IMR-90 (cell line): ENCODE measurements around the gene MPPED2. TPM values are rescaled to one million over a fixed set of nuclear protein-coding genes. Genes with fewer than 3 reads are reported as not detected.

Experiments used
- ATAC-seq: fragments of 200-7000 bp; cut with Tn5 transposase; 2 replicates; pipeline ENCODE4 v1.9.1; 2020; ENCODE audit warnings: low read depth, mild to moderate bottlenecking, moderate library complexity
- BruUV-seq: library from RNA; stranded (reverse); fragments of 400-500 nt; replicated peaks from 2 replicates; lab custom pipeline; 2021; lab: Mats Ljungman, UMichigan
- CTCF ChIA-PET: fragments of 300-600 bp; formaldehyde crosslinking; extraction: SDS; loops from one replicate; lab custom pipeline; 2021; ENCODE audit warnings: antibody characterized with exemption; lab: Yijun Ruan, JAX
- POLR2A ChIA-PET: fragments of 300-600 bp; sonication (Branson Sonifier 250); formaldehyde crosslinking; loops from one replicate; lab custom pipeline; 2022; ENCODE audit warnings: antibody characterized with exemption; ENCODE audit not compliant: unreplicated experiment; lab: Charles Lee
- DNase-seq: peaks from one replicate; pipeline ENCODE4 v3.0.0; 2013
- H2AFZ ChIP-seq: replicated peaks from 2 replicates; pipeline ENCODE3; 2013; ENCODE audit warnings: low read length, mild to moderate bottlenecking; ENCODE audit not compliant: poor library complexity
- H2AK5ac ChIP-seq: 2 replicates; pipeline ENCODE4 v1.6.1; 2013; ENCODE audit warnings: low read depth, low read length, inconsistent platforms
- H2AK9ac ChIP-seq: replicated peaks from 2 replicates; pipeline ENCODE3; 2013; ENCODE audit warnings: mild to moderate bottlenecking, low read depth, low read length, moderate library complexity; ENCODE audit not compliant: poor library complexity
- H2BK120ac ChIP-seq: 2 replicates; pipeline ENCODE4 v1.6.1; 2013; ENCODE audit warnings: low read depth, low read length, inconsistent platforms
- H2BK15ac ChIP-seq: 3 replicates; pipeline ENCODE4 v1.6.1; 2013; ENCODE audit warnings: low read depth, low read length, inconsistent platforms
- H2BK20ac ChIP-seq: 2 replicates; pipeline ENCODE4 v1.6.1; 2013; ENCODE audit warnings: low read depth, mild to moderate bottlenecking, inconsistent platforms, low read length, moderate library complexity
- H2BK5ac ChIP-seq: 2 replicates; pipeline ENCODE4 v1.6.1; 2013; ENCODE audit warnings: mild to moderate bottlenecking, low read depth, low read length, inconsistent platforms; ENCODE audit not compliant: poor library complexity, severe bottlenecking
- H3K14ac ChIP-seq: replicated peaks from 2 replicates; pipeline ENCODE4 v1.6.1; 2013; ENCODE audit warnings: low read depth, low read length, inconsistent platforms
- H3K18ac ChIP-seq: 2 replicates; pipeline ENCODE4 v1.6.1; 2013; ENCODE audit warnings: low read depth, low read length, control low read depth
- H3K23ac ChIP-seq: 2 replicates; pipeline ENCODE4 v1.6.1; 2013; ENCODE audit warnings: low read depth, low read length, inconsistent platforms
- H3K27ac ChIP-seq: 2 replicates; pipeline ENCODE4 v1.5.1; 2013; ENCODE audit warnings: mild to moderate bottlenecking, control low read depth, low read length; ENCODE audit not compliant: insufficient read depth
- H3K27me3 ChIP-seq: 2 replicates; pipeline ENCODE4 v1.6.1; 2013; ENCODE audit warnings: low read length; ENCODE audit not compliant: control insufficient read depth, insufficient read depth
- H3K36me3 ChIP-seq: 2 replicates; pipeline ENCODE4 v1.6.1; 2013; ENCODE audit warnings: low read length, mixed read lengths; ENCODE audit not compliant: control insufficient read depth, insufficient read depth
- H3K4ac ChIP-seq: 2 replicates; pipeline ENCODE4 v1.6.1; 2013; ENCODE audit warnings: low read depth, low read length, inconsistent platforms
- H3K4me1 ChIP-seq: 2 replicates; pipeline ENCODE4 v1.6.1; 2013; ENCODE audit warnings: low read length, mixed read lengths; ENCODE audit not compliant: control insufficient read depth, insufficient read depth
- H3K4me2 ChIP-seq: 2 replicates; pipeline ENCODE4 v1.6.1; 2013; ENCODE audit warnings: low read depth, mild to moderate bottlenecking, control low read depth, low read length, moderate library complexity
- H3K4me3 ChIP-seq: 2 replicates; pipeline ENCODE4 v1.5.1; 2013; ENCODE audit warnings: low read depth, mild to moderate bottlenecking, control low read depth, low read length, moderate library complexity; ENCODE audit not compliant: insufficient read depth
- H3K56ac ChIP-seq: 2 replicates; pipeline ENCODE4 v1.6.1; 2013; ENCODE audit warnings: low read length, inconsistent platforms; ENCODE audit not compliant: insufficient read depth; ENCODE audit errors: extremely low read depth
- H3K79me1 ChIP-seq, 2 experiments: 2 replicates each; pipeline ENCODE4 v1.6.1; 2013; ENCODE audit warnings: low read length in 2 of 2, inconsistent platforms in 1 of 2, low read depth in 1 of 2
- H3K9ac ChIP-seq: 2 replicates; pipeline ENCODE4 v1.6.1; 2013; ENCODE audit warnings: low read depth, low read length, control low read depth
- H3K9me1 ChIP-seq: 2 replicates; pipeline ENCODE4 v1.6.1; 2013; ENCODE audit warnings: low read length, inconsistent platforms; ENCODE audit not compliant: insufficient read depth
- H3K9me3 ChIP-seq: 2 replicates; pipeline ENCODE4 v1.6.1; 2013; ENCODE audit warnings: low read length; ENCODE audit not compliant: control insufficient read depth, insufficient read depth
- H4K20me1 ChIP-seq: 2 replicates; pipeline ENCODE4 v1.6.1; 2013; ENCODE audit warnings: low read length, inconsistent platforms; ENCODE audit not compliant: insufficient read depth
- H4K5ac ChIP-seq: 2 replicates; pipeline ENCODE4 v1.6.1; 2013; ENCODE audit warnings: mild to moderate bottlenecking, low read depth, low read length, control low read depth
- H4K8ac ChIP-seq, 2 experiments: 2 replicates each; pipeline ENCODE4 v1.6.1; 2013; ENCODE audit warnings: low read depth in 2 of 2, low read length in 2 of 2, control low read depth in 1 of 2, inconsistent platforms in 1 of 2
- H4K91ac ChIP-seq: 2 replicates; pipeline ENCODE4 v1.6.1; 2013; ENCODE audit warnings: low read depth, low read length, inconsistent platforms; ENCODE audit not compliant: insufficient read depth
- BHLHE40 ChIP-seq: fragments of 150-350 bp; IDR thresholded peaks from 2 replicates; pipeline ENCODE4 v1.6.1; 2016; ENCODE audit warnings: mild to moderate bottlenecking, low read depth, low read length
- CEBPB ChIP-seq: IDR thresholded peaks from 2 replicates; pipeline ENCODE4 v1.6.1; 2012; ENCODE audit warnings: low read depth, low read length, improper control_type of control experiment
- CHD1 ChIP-seq: IDR thresholded peaks from 2 replicates; pipeline ENCODE4 v1.6.1; 2012; ENCODE audit warnings: low read depth, low read length, improper control_type of control experiment
- FOS ChIP-seq: fragments of 150-350 bp; IDR thresholded peaks from 2 replicates; pipeline ENCODE4 v1.6.1; 2016; ENCODE audit warnings: low read depth, low read length
- MAFK ChIP-seq: IDR thresholded peaks from 2 replicates; pipeline ENCODE4 v1.6.1; 2012; ENCODE audit warnings: low read depth, low read length, improper control_type of control experiment
- MAZ ChIP-seq: IDR thresholded peaks from 2 replicates; pipeline ENCODE4 v1.6.1; 2012; ENCODE audit warnings: low read depth, mild to moderate bottlenecking, low read length, improper control_type of control experiment, moderate library complexity, borderline replicate concordance
- MXI1 ChIP-seq: IDR thresholded peaks from 2 replicates; pipeline ENCODE4 v1.6.1; 2012; ENCODE audit warnings: low read depth, mild to moderate bottlenecking, low read length, moderate library complexity, borderline replicate concordance
- NFE2L2 ChIP-seq: fragments of 150-350 bp; IDR thresholded peaks from 2 replicates; pipeline ENCODE4 v1.6.1; 2016; ENCODE audit warnings: low read depth, mild to moderate bottlenecking, low read length
- POLR2A ChIP-seq: IDR thresholded peaks from 2 replicates; pipeline ENCODE4 v1.6.1; 2012; ENCODE audit warnings: mild to moderate bottlenecking, low read depth, low read length
- RAD21 ChIP-seq: IDR thresholded peaks from 2 replicates; pipeline ENCODE4 v1.6.1; 2012; ENCODE audit warnings: low read length, improper control_type of control experiment
- RCOR1 ChIP-seq: IDR thresholded peaks from 2 replicates; pipeline ENCODE4 v1.6.1; 2012; ENCODE audit warnings: mild to moderate bottlenecking, low read length, improper control_type of control experiment; ENCODE audit not compliant: insufficient replicate concordance
- RFX5 ChIP-seq: IDR thresholded peaks from 2 replicates; pipeline ENCODE4 v1.8.0; 2012; ENCODE audit warnings: low read depth, mild to moderate bottlenecking, low read length, moderate library complexity
- WGBS, 2 experiments: methylation state at CpG; one replicate each; pipeline versions ENCODE4 v1.1.5 to v1.1.7; 2013; ENCODE audit warnings: missing lambda C conversion rate in 2 of 2; ENCODE audit not compliant: insufficient read length in 1 of 2; ENCODE audit errors: extremely low coverage in 2 of 2; 5-methylcytosine and 5-hydroxymethylcytosine counted together
- dilution Hi-C: fragments of 300-500 bp; cut with HindIII; formaldehyde crosslinking; loops from one replicate; pipeline ENCODE4 v1.14.3; 2018; ENCODE audit warnings: low sequenced_read_pairs; ENCODE audit not compliant: unreplicated experiment
- in situ Hi-C: fragments of 300-500 bp; cut with MboI; formaldehyde crosslinking; loops from 3 replicates; pipeline ENCODE4 v1.14.3; 2019; ENCODE audit warnings: low sequenced_read_pairs, inconsistent platforms, mixed read lengths
- intact Hi-C: fragments of 100-400 bp; cut with micrococcal nuclease; formaldehyde crosslinking; loops from 2 replicates; pipeline ENCODE4 v1.10.0; 2022
- polyA plus RNA-seq, 3 experiments: library from polyadenylated mRNA; depleted of rRNA; stranded (reverse); fragments of >200 nt; gene quantifications; 2 replicates each; pipeline ENCODE4 v1.2.3, GENCODE V29; 2012; ENCODE audit warnings: low replicate concordance in 1 of 3
- total RNA-seq: library from RNA; depleted of rRNA; stranded (reverse); fragments of >200 nt; gene quantifications from 2 replicates; pipeline ENCODE4 v1.2.3, GENCODE V29; 2012
- TF ChIP-seq, protein P1 (sequence below): fragments of 150-350 bp; IDR thresholded peaks from 2 replicates; pipeline ENCODE4 v1.6.1; 2017; ENCODE audit warnings: mild to moderate bottlenecking, antibody characterized with exemption, low read length, low read depth
- TF ChIP-seq, protein P2 (sequence below): fragments of 150-350 bp; IDR thresholded peaks from 2 replicates; pipeline ENCODE4 v1.6.1; 2016; ENCODE audit warnings: low read depth, mild to moderate bottlenecking, low read length, moderate library complexity, borderline replicate concordance
- TF ChIP-seq, protein P3 (sequence below): conservative IDR thresholded peaks from 2 replicates; pipeline ENCODE4 v1.5.1; 2012; ENCODE audit warnings: mild to moderate bottlenecking, low read depth, low read length, improper control_type of control experiment

MPPED2 gene
- total and polyA plus RNA-seq, 2 of the 4 experiments (the other 2 are of a cell fraction) = 0.10 TPM; not detected in 1

- no peak overlapping the region for H3K56ac ChIP-seq
- ChIA-PET CTCF (no interaction called here), POLR2A (no interaction called here)
- H3K9me1 ChIP-seq = no peaks in the 10 kb centered on the region
- no peak overlapping the region for H2BK120ac ChIP-seq
- no peaks in the 10 kb centered on the region for H3K9me3 ChIP-seq
- BruUV-seq = no TSS peak
- H4K91ac ChIP-seq = no peak overlapping the region
- DNase-seq (no peak), ATAC-seq (no peak)
- H4K8ac ChIP-seq = no peak overlapping the region
- H3K4me1 ChIP-seq = no peaks in the 10 kb centered on the region
- H4K20me1 ChIP-seq = no peaks in the 10 kb centered on the region
- no peak overlapping the region for H2BK15ac ChIP-seq
- no peak overlapping the region for H2BK20ac ChIP-seq
- no peak overlapping the region for H3K4ac ChIP-seq
- no peak overlapping the region for H2AK5ac ChIP-seq
- TF ChIP-seq RCOR1 = no peak
- TF ChIP-seq POLR2A = no peak
- TF ChIP-seq NFE2L2 = no peak
- TF ChIP-seq BHLHE40 = no peak
- TF ChIP-seq, protein P1, sequence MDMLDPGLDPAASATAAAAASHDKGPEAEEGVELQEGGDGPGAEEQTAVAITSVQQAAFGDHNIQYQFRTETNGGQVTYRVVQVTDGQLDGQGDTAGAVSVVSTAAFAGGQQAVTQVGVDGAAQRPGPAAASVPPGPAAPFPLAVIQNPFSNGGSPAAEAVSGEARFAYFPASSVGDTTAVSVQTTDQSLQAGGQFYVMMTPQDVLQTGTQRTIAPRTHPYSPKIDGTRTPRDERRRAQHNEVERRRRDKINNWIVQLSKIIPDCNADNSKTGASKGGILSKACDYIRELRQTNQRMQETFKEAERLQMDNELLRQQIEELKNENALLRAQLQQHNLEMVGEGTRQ = no peak
- TF ChIP-seq MAZ = no peak
- TF ChIP-seq RAD21 = no peak
- TF ChIP-seq, protein P2, sequence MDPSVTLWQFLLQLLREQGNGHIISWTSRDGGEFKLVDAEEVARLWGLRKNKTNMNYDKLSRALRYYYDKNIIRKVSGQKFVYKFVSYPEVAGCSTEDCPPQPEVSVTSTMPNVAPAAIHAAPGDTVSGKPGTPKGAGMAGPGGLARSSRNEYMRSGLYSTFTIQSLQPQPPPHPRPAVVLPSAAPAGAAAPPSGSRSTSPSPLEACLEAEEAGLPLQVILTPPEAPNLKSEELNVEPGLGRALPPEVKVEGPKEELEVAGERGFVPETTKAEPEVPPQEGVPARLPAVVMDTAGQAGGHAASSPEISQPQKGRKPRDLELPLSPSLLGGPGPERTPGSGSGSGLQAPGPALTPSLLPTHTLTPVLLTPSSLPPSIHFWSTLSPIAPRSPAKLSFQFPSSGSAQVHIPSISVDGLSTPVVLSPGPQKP = no peak
- TF ChIP-seq, protein P3, sequence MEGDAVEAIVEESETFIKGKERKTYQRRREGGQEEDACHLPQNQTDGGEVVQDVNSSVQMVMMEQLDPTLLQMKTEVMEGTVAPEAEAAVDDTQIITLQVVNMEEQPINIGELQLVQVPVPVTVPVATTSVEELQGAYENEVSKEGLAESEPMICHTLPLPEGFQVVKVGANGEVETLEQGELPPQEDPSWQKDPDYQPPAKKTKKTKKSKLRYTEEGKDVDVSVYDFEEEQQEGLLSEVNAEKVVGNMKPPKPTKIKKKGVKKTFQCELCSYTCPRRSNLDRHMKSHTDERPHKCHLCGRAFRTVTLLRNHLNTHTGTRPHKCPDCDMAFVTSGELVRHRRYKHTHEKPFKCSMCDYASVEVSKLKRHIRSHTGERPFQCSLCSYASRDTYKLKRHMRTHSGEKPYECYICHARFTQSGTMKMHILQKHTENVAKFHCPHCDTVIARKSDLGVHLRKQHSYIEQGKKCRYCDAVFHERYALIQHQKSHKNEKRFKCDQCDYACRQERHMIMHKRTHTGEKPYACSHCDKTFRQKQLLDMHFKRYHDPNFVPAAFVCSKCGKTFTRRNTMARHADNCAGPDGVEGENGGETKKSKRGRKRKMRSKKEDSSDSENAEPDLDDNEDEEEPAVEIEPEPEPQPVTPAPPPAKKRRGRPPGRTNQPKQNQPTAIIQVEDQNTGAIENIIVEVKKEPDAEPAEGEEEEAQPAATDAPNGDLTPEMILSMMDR = no peak
- no peak for TF ChIP-seq MAFK
- TF ChIP-seq MXI1 = no peak
- TF ChIP-seq CHD1 = no peak
- no peak for TF ChIP-seq RFX5
- TF ChIP-seq CEBPB = no peak
- no peak for TF ChIP-seq FOS
- no peak overlapping the region for H4K5ac ChIP-seq
- H3K36me3 ChIP-seq = no peaks in the 10 kb centered on the region
- no peak overlapping the region for H3K9ac ChIP-seq
- no peak overlapping the region for H2BK5ac ChIP-seq
- no peak overlapping the region for H3K14ac ChIP-seq
- H2AFZ ChIP-seq = no peak overlapping the region
- intact Hi-C loops = no loop called here
- 57% methylated on average over 3 of the region's 5 CpGs; no CpG with 5 or more reads in 1 of the 2 experiments for WGBS, 2 experiments
- in situ Hi-C loops = no loop called here
- no peak overlapping the region for H3K4me2 ChIP-seq
- H2AK9ac ChIP-seq = no peak overlapping the region
- no peak overlapping the region for H3K23ac ChIP-seq
- H3K18ac ChIP-seq = no peak overlapping the region
- H3K27me3 ChIP-seq = no peaks in the 10 kb centered on the region
- H3K27ac ChIP-seq = no peak overlapping the region
- H3K4me3 ChIP-seq = no peak overlapping the region
- dilution Hi-C loops = no loop called here
- H3K79me1 ChIP-seq = no peaks in the 10 kb centered on the region
Measured at GRCh38 chr11:30567120-30567519, 19.0 kb downstream of the MPPED2 start.
